AML-193 (cell line): ENCODE measurements around the gene SLPI.

Source experiments
- DNase-seq, 2 experiments: peaks; one replicate each; lab custom pipeline; 2025; lab: John Stamatoyannopoulos, UW

Gene SLPI

GRCh38 chr20:45275338-45275737 lies 21.0 kb upstream of the SLPI start:
- no peak for DNase-seq

GRCh38 chr20:45269754-45270270 lies 15.4 kb upstream of the SLPI start:
- no peak for DNase-seq

- no peak for DNase-seq
Observed at GRCh38 chr20:45269056-45269455, 14.7 kb upstream of the SLPI start.

DNA sequence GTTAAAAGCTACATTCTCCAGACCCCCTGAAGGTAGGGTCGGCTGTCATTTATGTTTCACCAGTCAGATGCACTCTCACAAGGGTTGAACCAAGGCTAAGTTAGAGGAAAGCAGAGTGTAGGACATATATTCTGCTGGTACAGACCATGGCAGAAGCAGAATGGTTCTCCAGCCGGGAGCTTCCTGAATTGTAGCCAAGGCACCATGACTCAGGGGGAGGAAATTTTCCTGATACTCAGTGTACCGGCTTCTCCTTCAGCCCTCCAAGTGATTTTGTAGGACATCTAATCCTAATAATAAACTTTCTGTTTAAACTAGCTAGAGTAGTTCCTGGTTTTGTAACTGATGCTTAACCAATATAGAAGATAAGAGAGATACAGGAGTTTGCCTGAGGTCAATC lies 14.2 kb upstream of the SLPI start:
- no peak for DNase-seq

DNA sequence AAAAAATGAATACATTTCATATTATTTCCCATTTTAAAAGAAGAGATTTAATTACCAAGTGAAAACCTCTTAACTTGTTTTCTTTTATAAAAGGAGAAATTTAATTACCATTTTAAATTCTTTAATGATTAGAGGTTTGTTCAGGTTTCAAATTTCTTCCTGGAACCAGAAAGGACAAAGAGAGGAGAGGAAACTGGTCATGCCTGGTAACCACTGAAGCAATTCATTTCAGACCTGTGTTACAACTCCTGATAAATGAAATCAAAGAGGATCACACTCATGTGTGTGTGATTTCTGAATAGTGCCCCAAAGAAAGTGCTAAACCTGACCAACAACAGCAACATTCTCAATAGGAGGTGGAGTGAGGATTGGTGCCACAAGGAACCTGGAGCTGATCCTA lies 12.6 kb upstream of the SLPI start:
- DNase-seq: no peak

DNA sequence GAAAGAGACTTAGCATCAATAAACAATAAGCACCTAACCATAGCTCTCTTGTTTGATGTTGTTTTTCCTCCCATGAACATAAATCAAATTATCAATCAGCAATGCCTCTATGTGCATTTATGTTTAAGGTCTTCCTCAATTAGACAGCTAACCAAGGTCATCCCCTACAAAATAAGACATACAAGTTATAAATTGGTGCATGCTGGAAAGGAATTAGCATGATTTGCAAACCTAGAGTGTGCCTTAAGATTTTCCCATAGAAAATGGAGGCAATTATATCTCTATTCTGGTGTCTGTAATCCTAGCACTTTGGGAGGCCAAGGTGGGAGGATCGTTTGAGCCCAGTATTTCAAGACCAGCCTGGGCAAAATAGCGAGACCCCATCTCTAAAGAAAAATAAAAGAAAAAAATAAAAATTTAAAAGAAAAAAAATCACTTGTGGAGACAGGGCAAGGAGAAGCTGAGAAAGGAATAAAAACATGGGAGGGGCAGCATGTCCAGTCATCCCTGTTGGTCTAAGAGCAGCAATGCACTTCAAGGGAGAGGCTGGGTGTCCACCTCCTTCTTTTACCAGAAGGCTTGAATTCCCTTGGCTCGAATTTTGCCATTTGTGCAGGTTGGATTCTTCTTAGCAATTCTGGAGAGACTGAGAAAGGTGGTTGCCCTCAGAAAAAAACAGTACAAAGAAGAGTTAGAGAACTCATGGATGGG lies 9.3 kb upstream of the SLPI start:
- DNase-seq: no peak

GRCh38 chr20:45258664-45259063 lies 4.3 kb upstream of the SLPI start:
- no peak for DNase-seq

- DNase-seq: no peak
Observed at GRCh38 chr20:45258259-45258658, 3.9 kb upstream of the SLPI start.

DNA sequence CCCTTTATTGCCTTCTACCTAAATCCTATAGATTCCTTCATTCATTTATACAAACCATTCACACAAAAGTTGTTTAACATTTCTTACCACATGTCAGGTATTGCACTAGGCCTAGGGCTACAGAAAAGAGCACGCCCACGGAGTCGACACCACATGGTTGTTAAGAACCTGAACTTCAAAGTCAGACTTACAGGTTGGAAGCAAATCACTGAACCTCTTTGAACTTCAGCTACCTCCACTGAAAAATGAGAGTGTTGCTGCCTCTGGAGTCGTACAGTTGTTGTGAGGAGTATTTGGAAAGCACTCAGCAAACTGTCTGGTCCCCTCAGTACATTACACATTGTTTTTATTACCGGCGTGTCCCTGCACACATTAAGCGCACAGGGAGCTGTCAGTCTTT lies 3.3 kb upstream of the SLPI start:
- DNase-seq: no peak

- DNase-seq: no peak
Observed at GRCh38 chr20:45257161-45257560, 2.8 kb upstream of the SLPI start.

- no peak for DNase-seq
Observed at GRCh38 chr20:45253261-45253660, 1.1 kb downstream of the SLPI start.

GRCh38 chr20:45251884-45252560 lies 2.3 kb downstream of the SLPI start:
- no peak for DNase-seq

- no peak for DNase-seq
Observed at GRCh38 chr20:45248609-45249008, 5.8 kb downstream of the SLPI start.

- no peak for DNase-seq
Observed at GRCh38 chr20:45247865-45248264, 6.5 kb downstream of the SLPI start.

- DNase-seq: peak; percentile 56 to 69
Observed at GRCh38 chr20:45246109-45246508, 8.3 kb downstream of the SLPI start.

DNA sequence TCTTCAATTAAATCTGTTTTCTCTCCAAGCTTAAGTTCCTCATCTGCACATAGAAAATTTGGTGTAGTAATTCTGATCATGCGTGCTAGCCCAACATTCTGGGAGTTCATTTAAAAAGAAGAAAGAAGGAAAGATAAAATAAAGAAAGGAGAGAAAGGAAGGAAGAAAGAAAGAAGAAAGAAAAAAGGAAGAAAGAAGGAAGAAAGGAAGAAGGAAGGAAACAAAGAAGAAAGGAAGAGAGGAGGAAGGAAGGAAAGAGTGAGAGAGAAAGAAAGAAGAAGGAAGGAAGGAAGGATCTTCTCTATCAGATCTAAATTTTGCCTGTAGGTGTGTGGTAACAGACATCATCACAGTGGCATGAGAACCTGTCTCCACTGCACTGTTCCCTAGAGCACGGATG lies 16.2 kb downstream of the SLPI start:
- no peak for DNase-seq

GRCh38 chr20:45235995-45236394 lies 18.4 kb downstream of the SLPI start:
- peak in 1 of 2 experiments; percentile 4 for DNase-seq

GRCh38 chr20:45230631-45231030 lies 23.7 kb downstream of the SLPI start:
- DNase-seq: peak; percentile 26 to 45

- peak; percentile 71 to 73 for DNase-seq
Observed at GRCh38 chr20:45229264-45230056, 24.9 kb downstream of the SLPI start.

- no peak for DNase-seq
Observed at GRCh38 chr20:45226287-45226686, 28.1 kb downstream of the SLPI start.

GRCh38 chr20:45223136-45223535 lies 31.2 kb downstream of the SLPI start:
- DNase-seq: no peak

DNA sequence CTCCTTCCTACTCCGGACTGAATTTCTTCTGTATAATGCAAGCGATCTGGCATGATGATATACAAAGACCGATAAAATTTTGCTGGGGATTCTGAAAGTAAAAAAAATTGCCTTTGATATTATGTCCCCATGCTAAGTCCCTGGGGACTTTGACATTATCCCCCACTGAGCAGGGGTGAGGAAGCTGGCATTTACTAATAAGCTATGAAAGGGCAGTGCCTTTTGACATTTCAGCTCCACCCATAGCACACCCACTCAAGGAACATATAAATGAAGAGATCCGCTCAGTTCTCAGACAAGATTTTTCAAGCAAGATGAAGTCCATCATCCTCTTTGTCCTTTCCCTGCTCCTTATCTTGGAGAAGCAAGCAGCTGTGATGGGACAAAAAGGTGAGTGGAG lies 33.3 kb downstream of the SLPI start, which contains the start of gene SEMG2:
Gene SEMG2 (plus strand): TSS at position 298 of the 400 bp plus-strand sequence. CDS start 17 bp downstream, at position 315.
- no peak for DNase-seq

GRCh38 chr20:45218636-45219035 lies 35.7 kb downstream of the SLPI start:
- no peak for DNase-seq
